Esophagus squamous epithelium (tissue), 5 donors: ENCODE data around the gene PRRG3. TPM values are rescaled to one million over a fixed set of nuclear protein-coding genes. Genes with fewer than 3 reads are reported as not detected.

Experiments
- DNase-seq: peaks from one replicate; lab custom pipeline; 2025; lab: John Stamatoyannopoulos, UW
- H3K27ac ChIP-seq, 4 donors: fragments of 200-600 bp; sonication (generic); one replicate each; pipeline ENCODE4 v1.5.1; 2016 to 2019; ENCODE audit warnings: mild to moderate bottlenecking in 1 of 4
- H3K27me3 ChIP-seq, 4 donors: fragments of 200-600 bp; sonication (generic); 1 replicate in 3 of 4; 2 replicates in 1 of 4; pipeline versions ENCODE4 v1.5.1 to v1.6.0; 2017 to 2021; ENCODE audit warnings: antibody characterized with exemption in 1 of 4
- H3K36me3 ChIP-seq, 3 donors: fragments of 200-600 bp; sonication (generic); one replicate each; pipeline ENCODE4 v1.5.1; 2016 to 2019
- H3K4me1 ChIP-seq, 3 donors: fragments of 200-600 bp; sonication (generic); one replicate each; pipeline ENCODE4 v1.5.1; 2017 to 2019
- H3K4me3 ChIP-seq, 4 donors: fragments of 200-600 bp; sonication (generic); 1 replicate in 3 of 4; 2 replicates in 1 of 4; pipeline ENCODE4 v1.5.1; 2016 to 2019; ENCODE audit warnings: mild to moderate bottlenecking in 2 of 4, moderate library complexity in 1 of 4
- H3K9me3 ChIP-seq, 3 donors: fragments of 200-600 bp; sonication (generic); one replicate each; pipeline ENCODE4 v1.5.1; 2016 to 2019
- CTCF ChIP-seq, 6 experiments: fragments of 450-650 bp in 4 of 6; fragments of 200-600 bp in 2 of 6; sonication (generic) in 2 of 6; IDR thresholded peaks; one replicate each; pipeline ENCODE4 v1.5.1; 2016 to 2019; ENCODE audit warnings: antibody characterized with exemption in 6 of 6, mild to moderate bottlenecking in 4 of 6, moderate library complexity in 4 of 6
- POLR2A ChIP-seq, 4 donors: fragments of 450-650 bp; IDR thresholded peaks; one replicate each; pipeline ENCODE4 v1.6.1; 2017; ENCODE audit warnings: antibody characterized with exemption in 4 of 4, mild to moderate bottlenecking in 4 of 4, moderate library complexity in 3 of 4
- WGBS, 2 donors: methylation state at CpG; one replicate each; pipeline ENCODE4 v1.1.5; 2018; 5-methylcytosine and 5-hydroxymethylcytosine counted together
- intact Hi-C: fragments of 100-400 bp; cut with DNase I; formaldehyde crosslinking; loops from one replicate; pipeline ENCODE4 v1.15.0; 2022
- total RNA-seq, 4 donors: library from RNA; depleted of rRNA; stranded (reverse); fragments of >200 nt; gene quantifications; one replicate each; pipeline ENCODE4 v1.1.0, GENCODE V29; 2016
- donor health status: DM: yes; HTN: yes; CAD: no.

PRRG3 gene
- total RNA-seq, 4 donors from 2014 or later: 0.15 to 1.1 (median 0.41) TPM; not detected in 1

- no peaks in the 10 kb centered on the region for H3K9me3 ChIP-seq
- no peak overlapping the region for H3K4me3 ChIP-seq
- H3K4me1 ChIP-seq: no peaks in the 10 kb centered on the region
- intact Hi-C loops: no loop called here
- no peak for DNase-seq
- H3K27me3 ChIP-seq: no peaks in the 10 kb centered on the region
- TF ChIP-seq POLR2A (IDR thresholded peaks at IDR 0.05) (no peak), CTCF (IDR thresholded peaks at IDR 0.05) (no peak)
- no peak overlapping the region for H3K27ac ChIP-seq
- WGBS, 2 donors: 90 to 91% methylated on average over 1 to 3 of the region's 5 CpGs
- no peaks in the 10 kb centered on the region for H3K36me3 ChIP-seq
These were observed 42.2 kb downstream of the PRRG3 start for GRCh38 chrX:151737494-151737893.

DNA sequence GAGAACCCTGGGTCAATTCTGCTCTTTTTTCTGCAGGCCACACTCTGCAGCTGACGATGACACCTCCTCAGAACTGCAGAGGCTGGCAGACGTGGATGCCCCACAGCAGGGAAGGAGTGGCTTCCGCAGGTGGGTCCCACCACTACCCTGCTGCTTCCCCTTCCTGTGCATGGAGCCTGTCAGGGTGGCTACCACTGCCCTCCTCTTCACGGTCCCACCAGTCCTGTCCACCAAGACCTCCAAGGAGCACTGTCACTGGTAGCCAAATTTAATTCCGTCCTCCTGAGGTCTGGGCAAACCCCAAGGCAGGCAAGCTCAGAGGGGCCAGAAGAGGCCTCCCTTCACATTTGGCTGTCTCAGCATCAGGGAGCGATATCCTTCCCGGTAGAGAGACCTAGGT is 43.5 kb downstream of the PRRG3 start:
- Histone ChIP-seq H3K4me1 (no peaks in the 10 kb centered on the region), H3K4me3 (no peak overlapping the region), H3K9me3 (no peaks in the 10 kb centered on the region), H3K27ac (no peak overlapping the region), H3K36me3 (no peaks in the 10 kb centered on the region), H3K27me3 (no peaks in the 10 kb centered on the region)
- TF ChIP-seq POLR2A (IDR thresholded peaks at IDR 0.05) (no peak), CTCF (IDR thresholded peaks at IDR 0.05) (no peak)
- WGBS, 2 donors: 83% methylated on average over 4 of the region's 7 CpGs; no CpG with 5 or more reads in 1 of the 2 donors
- intact Hi-C loops: no loop called here
- no peak for DNase-seq

- no peaks in the 10 kb centered on the region for H3K9me3 ChIP-seq
- TF ChIP-seq CTCF (IDR thresholded peaks at IDR 0.05) (no peak), POLR2A (IDR thresholded peaks at IDR 0.05) (no peak)
- no peaks in the 10 kb centered on the region for H3K4me1 ChIP-seq
- H3K4me3 ChIP-seq: no peak overlapping the region
- WGBS, 2 donors: 55 to 78% methylated on average over 3 to 4 of the region's 4 CpGs
- no peak overlapping the region for H3K27ac ChIP-seq
- no peaks in the 10 kb centered on the region for H3K27me3 ChIP-seq
- H3K36me3 ChIP-seq: no peaks in the 10 kb centered on the region
- intact Hi-C loops: no loop called here
- DNase-seq: no peak
These were observed 46.3 kb downstream of the PRRG3 start for GRCh38 chrX:151741606-151742005.

DNA sequence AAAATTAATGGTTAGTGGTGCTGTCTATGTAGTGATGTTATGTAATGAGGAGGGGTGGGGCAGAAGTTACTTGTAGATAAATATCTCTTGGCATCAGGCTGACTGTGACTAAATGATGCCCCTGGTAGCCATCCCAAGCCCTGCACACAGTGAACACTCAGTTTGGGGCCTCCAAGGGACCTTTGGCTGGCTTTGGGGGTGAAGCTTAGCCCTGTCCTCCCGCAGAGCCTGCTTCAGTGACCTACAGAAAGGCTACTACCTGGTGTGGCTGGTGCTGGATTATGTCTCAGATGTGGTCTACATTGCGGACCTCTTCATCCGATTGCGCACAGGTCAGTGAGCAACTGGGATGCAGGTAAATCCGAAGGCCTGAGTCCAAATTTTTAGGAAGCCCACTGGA is 47.1 kb downstream of the PRRG3 start:
- TF ChIP-seq CTCF (IDR thresholded peaks at IDR 0.05): no peak
- TF ChIP-seq POLR2A (IDR thresholded peaks at IDR 0.05): no peak
- Histone ChIP-seq H3K27ac (no peak overlapping the region), H3K27me3 (no peaks in the 10 kb centered on the region), H3K4me1 (no peaks in the 10 kb centered on the region), H3K4me3 (no peak overlapping the region), H3K36me3 (no peaks in the 10 kb centered on the region), H3K9me3 (no peaks in the 10 kb centered on the region)
- no peak for DNase-seq
- 90% methylated on average over 4 of the region's 5 CpGs; no CpG with 5 or more reads in 1 of the 2 donors for WGBS, 2 donors
- intact Hi-C loops: no loop called here

DNA sequence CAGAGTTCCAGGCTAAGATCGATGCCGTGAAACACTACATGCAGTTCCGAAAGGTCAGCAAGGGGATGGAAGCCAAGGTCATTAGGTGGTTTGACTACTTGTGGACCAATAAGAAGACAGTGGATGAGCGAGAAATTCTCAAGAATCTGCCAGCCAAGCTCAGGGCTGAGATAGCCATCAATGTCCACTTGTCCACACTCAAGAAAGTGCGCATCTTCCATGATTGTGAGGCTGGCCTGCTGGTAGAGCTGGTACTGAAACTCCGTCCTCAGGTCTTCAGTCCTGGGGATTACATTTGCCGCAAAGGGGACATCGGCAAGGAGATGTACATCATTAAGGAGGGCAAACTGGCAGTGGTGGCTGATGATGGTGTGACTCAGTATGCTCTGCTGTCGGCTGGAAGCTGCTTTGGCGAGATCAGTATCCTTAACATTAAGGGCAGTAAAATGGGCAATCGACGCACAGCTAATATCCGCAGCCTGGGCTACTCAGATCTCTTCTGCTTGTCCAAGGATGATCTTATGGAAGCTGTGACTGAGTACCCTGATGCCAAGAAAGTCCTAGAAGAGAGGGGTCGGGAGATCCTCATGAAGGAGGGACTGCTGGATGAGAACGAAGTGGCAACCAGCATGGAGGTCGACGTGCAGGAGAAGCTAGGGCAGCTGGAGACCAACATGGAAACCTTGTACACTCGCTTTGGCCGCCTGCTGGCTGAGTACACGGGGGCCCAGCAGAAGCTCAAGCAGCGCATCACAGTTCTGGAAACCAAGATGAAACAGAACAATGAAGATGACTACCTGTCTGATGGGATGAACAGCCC is 48.6 kb downstream of the PRRG3 start:
- no peak for DNase-seq
- TF ChIP-seq CTCF (IDR thresholded peaks at IDR 0.05): no peak
- TF ChIP-seq POLR2A (IDR thresholded peaks at IDR 0.05): no peak
- Histone ChIP-seq H3K27ac (no peak overlapping the region), H3K9me3 (no peaks in the 10 kb centered on the region), H3K4me1 (no peaks in the 10 kb centered on the region), H3K36me3 (no peaks in the 10 kb centered on the region), H3K4me3 (no peak overlapping the region), H3K27me3 (no peaks in the 10 kb centered on the region)
- intact Hi-C loops: no loop called here
- 86 to 89% methylated on average over 5 to 18 of the region's 21 CpGs for WGBS, 2 donors
